Stimulated activated CD8-positive, alpha-beta memory T cell treated with anti-CD3 and anti-CD28 coated beads, Interleukin-12 subunit alpha, Interleukin-12 subunit beta, amount 100 ng/mL, for 1 hour (primary cell): ENCODE measurements around the gene AS3MT.
"Not testable (repeated sequence)": the region's sequence is repeated elsewhere in the genome, so short reads cannot be mapped to it uniquely, and the experiment has no call there.

Source experiments
- DNase-seq: peaks from one replicate; pipeline ENCODE4 v3.0.0-alpha.2; 2020; ENCODE audit warnings: low read depth

The AS3MT gene, protein sequence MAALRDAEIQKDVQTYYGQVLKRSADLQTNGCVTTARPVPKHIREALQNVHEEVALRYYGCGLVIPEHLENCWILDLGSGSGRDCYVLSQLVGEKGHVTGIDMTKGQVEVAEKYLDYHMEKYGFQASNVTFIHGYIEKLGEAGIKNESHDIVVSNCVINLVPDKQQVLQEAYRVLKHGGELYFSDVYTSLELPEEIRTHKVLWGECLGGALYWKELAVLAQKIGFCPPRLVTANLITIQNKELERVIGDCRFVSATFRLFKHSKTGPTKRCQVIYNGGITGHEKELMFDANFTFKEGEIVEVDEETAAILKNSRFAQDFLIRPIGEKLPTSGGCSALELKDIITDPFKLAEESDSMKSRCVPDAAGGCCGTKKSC

DNA sequence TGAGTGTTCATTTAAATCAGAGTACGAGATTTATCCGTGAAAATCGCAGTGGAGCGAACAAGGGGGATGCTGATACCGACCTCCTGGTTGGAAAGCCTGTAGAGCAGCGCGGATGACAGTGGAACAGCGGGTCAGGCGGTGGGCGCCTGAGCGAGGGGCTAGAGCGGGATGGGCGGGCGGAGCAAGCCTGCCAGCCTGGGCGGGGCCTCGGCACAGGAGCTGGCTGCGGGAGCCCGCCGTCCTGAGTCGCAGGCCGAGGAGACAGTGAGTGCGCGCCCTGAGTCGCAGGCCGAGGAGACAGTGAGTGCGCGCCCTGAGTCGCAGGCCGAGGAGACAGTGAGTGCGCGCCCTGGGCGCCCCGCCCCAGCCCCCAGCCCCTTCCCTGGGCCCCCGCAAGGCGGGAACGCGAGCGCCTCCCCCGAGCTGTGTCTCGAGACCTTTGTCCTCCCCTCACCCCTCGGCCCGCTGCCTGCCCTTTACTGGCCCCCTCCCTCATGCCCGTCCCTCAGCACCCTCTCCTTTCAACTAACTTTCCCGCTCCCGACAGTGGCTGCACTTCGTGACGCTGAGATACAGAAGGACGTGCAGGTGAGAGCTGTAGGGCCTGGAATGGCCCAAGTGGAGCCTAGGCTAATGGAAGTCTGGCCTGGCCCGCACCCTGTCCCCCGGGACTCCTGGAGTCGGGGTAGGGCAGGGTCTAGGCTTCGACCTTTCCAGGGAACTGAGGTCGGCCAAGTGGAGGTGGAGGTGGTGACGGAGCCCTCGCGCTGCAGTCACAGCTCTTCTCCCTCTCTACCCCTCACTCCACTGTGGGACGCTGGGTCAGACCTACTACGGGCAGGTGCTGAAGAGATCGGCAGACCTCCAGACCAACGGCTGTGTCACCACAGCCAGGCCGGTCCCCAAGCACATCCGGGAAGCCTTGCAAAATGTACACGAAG lies at the start of gene AS3MT:
Gene AS3MT (plus strand): TSS at position 213 of the 941 bp plus-strand sequence. CDS start 123 bp downstream, at position 336.
- DNase-seq = no peak

DNA sequence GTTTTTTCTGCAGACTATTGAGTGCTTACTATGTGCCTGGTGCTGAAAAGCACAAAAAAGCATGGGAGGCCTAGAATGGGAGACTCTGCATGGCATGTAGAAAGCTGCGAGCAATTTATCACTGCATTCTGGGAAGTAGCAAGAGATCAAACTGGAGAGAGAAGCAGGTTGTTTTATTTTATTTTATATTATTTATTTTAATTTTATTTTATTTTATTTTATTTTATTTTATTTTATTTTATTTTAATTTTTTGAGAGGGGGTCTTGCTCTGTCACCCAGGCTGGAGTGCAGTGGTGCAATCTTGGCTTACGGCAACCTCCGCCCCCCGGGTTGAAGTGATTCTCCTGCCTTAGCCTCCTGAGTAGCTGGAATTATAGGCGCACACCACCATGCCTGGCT lies 49.3 kb upstream of the AS3MT start:
- DNase-seq = not testable (repeated sequence)

DNA sequence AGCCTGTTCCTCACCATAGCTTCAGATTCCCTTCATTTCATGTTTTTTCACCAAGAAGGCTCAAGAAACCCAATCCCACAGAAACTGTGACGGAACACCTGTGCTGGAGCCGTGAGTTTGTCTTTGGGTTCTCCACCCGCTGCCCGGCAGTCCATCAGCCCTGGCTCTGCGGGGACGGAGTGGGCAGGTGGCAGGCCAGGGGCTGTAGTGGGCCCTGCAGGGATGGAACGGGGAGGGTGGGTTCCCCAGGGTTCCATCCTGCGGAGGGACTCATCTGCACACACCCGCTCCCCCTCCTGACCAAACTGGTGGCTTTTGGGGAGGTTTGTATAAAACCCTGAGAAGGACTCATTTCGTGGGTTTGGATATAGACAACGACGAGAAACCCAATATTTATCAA lies 47.0 kb upstream of the AS3MT start:
- DNase-seq = no peak

DNA sequence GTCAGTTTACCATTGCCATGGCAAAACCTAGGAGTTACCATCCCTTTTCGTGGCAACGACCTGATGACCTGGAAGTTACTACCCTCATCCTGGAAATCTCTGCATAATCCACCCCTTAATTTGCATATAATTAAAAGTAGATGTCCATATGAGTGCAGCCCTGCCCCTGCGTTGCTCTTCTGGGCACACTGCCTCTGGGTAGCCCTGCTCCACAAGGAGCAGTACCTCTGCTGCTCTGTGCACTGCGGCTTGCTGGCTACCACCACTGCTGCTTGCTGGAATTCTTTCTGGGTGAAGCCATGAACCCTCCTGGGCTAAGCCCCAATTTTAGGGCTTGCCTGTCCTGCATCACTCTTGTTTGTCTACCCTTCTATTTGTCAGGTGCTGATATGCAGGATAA lies 44.6 kb upstream of the AS3MT start:
- no peak for DNase-seq

DNA sequence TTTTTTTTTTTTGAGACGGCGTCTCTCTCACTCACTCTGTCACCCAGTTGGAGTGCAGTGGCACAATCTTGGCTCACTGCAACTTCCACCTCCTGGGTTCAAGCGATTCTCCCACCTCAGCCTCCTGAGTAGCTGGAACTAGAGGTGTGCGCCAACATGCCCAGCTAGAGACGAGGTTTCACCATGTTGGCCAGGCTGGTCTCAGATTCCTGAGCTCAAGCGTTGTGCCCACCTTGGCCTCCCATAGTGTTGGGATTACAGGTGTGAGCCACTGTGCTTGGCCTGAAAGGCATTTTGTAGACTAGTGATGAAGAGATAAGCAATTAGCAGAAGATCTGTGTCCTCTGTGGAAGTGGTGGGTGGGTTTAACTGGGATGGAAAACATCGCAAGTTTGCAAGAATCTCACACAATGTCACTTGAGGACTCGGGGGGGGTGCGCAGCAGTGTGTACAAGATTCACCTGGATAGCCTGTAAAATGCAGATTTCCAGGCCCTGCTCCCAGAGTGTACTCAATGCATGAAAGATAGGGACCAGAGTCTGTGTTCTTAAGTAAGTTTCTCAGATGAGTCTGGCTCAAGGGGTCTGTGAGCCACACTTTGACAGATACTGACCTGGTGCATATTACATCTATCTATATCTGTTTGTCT lies 43.0 kb upstream of the AS3MT start:
- no peak for DNase-seq

DNA sequence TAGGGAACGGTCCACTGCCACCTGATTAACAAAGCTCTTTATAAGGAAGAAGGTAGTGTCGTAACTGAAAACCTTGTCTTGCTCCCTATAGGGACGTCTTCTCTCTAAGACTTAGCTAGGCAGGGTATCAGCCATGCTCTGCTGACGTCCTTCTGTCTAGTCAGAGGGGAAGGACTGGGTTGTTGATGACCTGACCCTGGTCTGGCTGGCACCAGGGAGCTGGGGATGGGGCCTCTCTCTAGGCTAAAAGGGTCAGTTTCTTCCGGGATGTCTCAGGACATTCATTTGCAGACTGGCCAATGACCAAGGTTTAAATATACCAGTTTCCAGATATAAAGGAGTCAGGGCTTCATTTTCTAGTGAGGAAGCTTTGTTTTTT lies 41.7 kb upstream of the AS3MT start:
- DNase-seq = no peak

DNA sequence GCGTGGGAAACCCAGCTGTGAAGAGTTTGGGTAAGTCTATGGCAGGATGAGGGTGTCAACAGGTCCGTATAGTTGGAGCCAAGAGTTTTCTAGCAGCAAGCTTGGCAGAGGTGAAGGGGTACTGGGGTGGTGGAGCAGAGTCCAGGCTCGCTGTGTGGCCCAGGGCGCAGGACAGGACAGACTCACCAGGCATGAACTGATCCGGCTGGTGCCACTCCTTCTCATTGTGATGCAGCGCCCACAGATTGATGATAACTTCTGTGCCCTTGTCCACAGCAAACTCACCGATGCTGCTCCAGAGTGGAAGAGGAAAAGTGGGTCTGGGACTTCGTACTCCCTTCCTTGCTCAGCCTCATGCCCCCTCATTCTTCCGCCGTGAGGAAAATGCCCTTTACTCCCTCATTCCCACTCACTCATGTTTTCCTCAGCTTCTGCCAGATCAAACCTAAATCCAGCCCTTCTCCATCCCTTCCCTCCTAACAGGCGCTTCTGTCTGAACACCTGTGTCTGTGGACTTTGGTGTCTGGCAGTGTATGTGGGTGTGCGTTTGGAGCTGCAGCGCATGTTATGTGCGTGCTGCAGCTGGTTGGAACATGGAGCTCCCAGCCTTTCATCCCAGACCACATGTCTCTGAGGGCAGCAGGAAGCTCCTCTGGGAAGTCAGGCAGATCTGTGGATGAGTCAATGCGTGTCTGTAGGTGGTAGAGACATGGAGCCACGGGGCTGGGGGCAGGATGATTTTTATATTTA lies 37.8 kb upstream of the AS3MT start:
- no peak for DNase-seq

DNA sequence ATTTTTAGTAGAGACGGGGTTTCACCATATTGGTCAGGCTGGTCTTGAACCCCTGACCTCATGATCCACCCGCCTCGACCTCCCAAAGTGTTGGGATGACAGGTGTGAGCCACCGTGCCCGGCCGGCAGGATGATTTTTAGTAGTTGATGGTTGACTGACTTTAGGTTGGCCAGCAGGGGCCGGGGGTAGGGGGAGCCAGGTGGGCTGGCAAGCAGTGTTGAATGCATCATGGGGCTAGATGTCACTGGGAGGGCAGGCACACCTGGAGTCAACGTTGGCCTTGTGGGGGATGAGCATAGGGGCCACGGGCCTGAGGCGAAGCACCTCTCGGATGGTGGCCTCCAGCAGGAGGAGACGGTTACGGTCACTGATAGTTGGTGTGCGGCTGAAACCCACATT lies 37.0 kb upstream of the AS3MT start:
- DNase-seq = no peak

DNA sequence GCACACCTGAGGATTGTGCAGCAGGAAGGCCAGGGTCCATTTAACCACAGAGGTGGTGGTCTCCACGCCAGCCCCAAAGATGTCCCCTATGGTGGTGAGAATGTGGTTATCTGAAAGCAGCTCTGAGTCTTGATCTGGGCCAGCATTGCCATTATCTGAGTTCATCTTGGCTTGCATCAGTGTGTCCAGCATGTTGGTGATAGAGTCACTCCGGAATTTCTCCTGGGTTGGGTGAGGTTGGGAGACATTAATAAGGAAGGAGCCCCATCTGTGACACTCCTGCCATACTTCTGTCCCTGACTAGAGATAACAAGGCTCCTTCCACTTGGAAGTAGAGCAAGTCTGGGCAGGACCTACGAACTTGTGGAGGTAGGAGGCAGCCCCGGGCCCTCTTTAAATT lies 36.3 kb upstream of the AS3MT start:
- no peak for DNase-seq

DNA sequence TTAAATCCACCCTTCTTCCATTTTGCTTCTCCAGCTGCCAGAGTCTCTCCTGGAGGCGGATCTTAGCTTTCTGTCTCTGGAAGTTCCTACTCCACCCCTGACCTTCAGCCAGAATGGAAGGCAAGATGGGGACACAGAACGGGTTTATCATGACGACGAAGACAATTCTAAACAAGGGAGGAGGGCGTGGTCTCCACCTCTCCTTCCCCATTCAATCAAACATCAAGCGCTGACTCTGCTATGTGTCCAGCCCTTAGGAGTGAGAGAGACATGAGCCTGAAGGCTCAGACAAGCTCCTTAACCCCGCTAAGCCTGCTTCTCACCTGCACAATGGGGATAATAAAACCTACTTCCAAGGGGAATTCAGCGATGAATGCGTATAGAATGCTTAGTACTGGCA lies 35.1 kb upstream of the AS3MT start:
- DNase-seq = no peak

DNA sequence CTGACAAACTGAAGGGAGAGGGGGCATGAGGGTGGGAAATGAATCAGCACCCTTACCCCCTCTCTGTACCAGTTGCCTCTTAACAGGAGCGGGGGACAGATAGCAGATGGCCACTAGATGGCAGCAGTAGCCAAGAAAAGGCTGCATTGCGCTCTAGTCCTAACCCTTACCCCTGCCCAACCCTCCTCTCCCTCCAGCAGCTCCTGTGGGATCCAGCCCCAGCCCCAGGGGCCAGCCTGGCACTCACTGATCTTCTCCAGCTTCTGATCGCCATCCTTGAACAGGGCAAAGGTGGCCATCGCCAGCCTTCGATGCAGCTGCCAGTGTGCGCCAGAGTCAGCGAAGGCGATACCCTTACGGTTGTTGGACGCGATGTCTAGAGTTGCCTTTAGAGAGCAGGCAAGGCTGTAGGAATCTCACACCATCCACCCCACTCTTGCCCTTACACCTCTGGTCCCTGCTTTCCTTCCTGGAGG lies 34.2 kb upstream of the AS3MT start:
- peak; percentile 54 for DNase-seq

DNA sequence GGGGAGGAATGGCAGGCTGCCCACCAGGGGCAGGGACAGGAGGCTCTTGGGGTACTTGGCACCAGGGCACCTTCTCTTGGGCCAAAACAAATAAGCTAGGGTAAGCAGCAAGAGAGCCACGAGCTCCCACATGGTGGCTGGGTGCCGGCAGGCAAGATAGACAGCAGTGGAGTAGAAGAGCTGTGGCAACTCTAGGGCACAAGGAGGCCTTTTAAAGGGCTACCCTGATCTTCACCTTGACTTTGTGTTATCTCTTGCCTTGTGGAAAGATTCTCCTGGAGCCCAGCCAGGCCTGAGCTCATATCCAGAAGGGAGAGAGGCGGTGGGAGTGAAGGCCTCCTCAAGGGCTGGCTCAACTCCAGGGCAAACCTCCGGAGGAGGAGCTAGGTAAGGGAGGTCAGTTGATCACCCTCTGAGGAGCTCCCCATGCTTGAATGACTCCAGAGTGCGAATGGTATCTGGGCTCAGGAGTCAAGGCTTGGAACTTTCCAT lies 32.0 kb upstream of the AS3MT start, which contains the start of gene CYP17A1:
Gene CYP17A1 (minus strand): TSS at position 184 of the 492 bp plus-strand sequence. CDS start 52 bp downstream, at position 132.
- no peak for DNase-seq

DNA sequence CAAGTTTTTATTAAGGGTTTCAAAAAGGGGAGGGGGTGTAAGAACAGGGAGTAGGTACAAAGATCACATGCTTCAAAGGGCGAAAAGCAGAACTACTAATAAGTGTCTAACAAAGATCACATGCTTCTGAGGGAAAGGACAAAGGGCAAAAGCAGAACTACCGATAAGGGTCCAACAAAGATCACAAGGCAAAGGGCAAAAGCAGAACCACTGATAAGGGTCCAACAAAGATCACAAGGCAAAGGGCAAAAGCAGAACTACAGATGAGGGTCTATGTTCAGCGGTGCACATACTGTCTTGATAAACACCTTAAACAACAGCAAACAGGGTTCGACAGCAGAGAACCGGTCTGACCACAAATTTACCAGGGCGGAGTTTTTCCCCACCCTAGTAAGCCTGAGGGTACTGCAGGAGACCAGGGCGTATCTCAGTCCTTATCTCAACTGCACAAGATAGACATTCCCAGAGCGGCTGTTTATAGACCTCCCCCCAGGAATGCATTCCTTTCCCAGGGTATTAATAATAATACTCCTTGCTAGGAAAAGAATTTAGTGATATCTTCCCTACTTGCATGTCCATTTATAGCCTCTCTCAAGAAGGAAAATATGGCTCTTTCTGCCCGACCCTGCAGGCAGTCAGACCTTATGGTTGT lies 30.9 kb upstream of the AS3MT start:
- not testable (repeated sequence) for DNase-seq

DNA sequence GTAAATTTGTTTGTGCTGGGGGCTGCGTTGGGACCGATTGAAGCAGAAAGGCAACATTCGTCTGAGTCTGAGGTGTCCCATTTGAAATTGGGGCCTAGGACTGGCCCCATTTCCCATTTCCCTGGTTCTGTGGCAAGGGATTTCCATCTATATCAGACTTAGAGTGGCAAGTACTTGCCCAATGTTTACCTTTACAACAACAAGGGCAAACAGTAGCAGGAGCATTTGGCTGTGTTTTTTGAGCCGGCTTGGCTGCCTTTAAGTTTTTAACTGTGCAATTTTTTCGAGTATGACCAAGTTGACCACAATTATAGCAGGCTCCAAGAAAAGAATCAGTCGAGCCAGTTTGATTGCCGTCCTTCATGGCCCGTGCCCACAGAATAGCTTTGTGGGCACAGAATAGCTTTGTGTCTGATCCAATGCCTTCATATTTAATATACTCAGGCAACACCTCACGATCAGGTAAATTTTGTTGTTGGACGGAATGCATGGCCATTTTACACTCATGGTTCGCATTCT lies 27.4 kb upstream of the AS3MT start:
- no peak for DNase-seq

DNA sequence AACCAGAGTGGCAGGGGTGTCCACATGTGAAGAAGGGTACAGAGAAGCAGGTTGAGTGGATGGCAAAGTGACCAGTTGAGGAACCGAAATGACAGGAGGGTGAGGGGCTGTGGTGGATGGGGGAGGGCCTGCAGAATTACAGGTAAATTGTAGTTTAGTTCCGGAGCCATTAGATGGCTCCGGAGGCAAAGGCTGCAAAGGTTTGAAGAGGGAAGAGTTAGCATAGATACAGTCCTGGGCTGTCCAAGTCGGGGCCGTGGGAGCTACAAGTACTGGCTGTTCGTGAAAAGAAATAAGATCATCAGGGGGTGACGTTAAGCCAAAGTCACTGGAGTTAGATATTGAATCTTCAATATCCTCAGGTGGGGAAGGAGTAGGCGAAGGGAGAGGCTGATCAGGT lies 26.1 kb upstream of the AS3MT start:
- DNase-seq = not testable (repeated sequence)

DNA sequence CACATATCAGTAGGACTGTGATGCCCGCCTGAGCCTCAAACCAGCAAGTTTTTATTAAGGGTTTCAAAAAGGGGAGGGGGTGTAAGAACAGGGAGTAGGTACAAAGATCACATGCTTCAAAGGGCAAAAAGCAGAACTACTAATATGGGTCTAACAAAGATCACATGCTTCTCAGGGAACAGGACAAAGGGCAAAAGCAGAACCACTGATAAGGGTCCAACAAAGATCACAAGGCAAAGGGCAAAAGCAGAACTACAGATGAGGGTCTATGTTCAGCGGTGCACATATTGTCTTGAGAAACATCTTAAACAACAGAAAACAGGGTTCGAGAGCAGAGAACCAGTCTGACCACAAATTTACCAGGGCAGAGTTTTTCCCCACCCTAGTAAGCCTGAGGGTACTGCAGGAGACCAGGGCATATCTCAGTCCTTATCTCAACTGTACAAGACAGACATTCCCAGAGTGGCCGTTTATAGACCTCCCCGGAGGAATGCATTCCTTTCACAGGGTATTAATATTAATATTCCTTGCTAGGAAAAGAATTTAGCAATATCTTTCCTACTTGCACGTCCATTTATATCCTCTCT lies 25.0 kb upstream of the AS3MT start:
- DNase-seq = not testable (repeated sequence)

DNA sequence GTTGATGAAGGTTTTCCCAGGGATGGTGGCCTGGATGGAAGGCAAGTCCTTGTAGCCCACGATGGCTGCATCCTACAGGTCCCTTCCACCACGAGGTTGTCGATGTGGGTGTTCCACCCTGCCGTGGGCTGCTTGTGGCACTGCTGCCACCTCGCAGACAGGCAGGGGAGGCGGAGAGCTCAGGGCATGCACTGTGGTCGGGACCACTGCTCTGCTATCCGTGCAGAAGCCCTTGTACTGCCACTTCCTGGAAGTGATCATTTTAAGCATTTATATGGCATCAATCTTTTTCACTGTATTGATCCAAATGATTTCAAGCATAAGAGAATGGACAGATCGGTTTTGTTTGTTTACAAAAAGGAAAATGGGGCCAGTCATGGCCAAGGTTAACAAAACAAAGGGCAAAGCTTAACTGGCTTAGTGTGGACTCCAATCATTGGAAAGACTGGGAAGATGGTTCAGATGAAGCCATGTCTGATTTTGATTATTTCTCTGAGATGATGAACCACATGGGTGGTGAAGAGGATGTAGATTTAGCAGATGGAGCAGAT lies 23.8 kb upstream of the AS3MT start:
- DNase-seq = no peak

DNA sequence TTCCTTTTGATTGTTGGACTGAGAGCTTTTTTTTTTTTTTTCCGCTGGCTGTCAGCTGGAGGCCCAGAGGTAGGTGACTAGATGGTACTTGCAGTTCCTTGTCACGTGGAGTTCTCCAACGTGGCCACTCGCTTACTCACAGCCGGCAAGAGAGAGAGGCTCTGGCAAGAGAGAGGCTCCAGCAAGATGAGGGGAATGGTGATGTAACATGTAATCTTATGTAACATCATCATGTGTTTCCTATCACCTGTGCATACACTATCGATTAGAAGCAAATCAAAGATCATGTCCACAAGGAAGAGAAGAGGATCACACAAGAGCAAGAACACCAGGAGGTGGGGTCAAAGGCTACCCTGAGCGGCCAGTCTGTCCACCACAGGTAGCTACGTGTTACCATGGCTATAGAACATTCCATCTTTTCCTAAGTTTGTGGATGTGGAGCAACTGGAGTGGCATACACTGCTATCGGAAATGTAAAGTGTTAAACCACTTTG lies 19.2 kb upstream of the AS3MT start:
- no peak for DNase-seq

DNA sequence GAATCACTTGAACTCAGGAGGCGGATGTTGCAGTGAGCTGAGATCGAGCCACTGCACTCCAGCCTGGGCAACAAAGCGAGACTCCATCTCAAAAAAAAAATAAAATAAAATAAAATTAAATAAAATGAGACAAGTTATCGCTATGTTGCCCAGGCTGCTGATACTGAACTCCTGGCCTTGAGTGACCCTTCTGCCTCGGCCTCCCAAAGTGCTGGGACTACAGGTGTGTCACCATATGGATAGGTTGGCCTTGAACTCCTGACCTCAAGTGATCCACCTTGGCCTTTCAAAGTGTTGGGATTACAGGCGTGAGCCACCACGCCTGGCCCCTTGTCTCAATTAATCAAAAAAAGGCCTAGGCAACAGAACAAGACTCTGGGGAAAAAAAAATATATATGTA lies 16.0 kb upstream of the AS3MT start:
- not testable (repeated sequence) for DNase-seq
